C4-2B (cell line): ENCODE data around the gene RAPGEF4.

ENCODE experiments used
- H3K27ac ChIP-seq: fragments of 450-650 bp; 2 replicates; pipeline ENCODE4 v1.5.1; 2017
- CTCF ChIP-seq: fragments of 450-650 bp; conservative IDR thresholded peaks from 2 replicates; pipeline ENCODE4 v1.5.1; 2017; ENCODE audit warnings: mild to moderate bottlenecking
- ZFX ChIP-seq: fragments of 450-650 bp; IDR thresholded peaks from 2 replicates; pipeline ENCODE4 v1.6.1; 2017

RAPGEF4 gene

GRCh38 chr2:172995323-172996244, 259.9 kb downstream of the RAPGEF4 start:
- TF ChIP-seq ZFX (no peak), CTCF (peak; percentile 38)
- H3K27ac ChIP-seq, result no peak overlapping the region

- H3K27ac ChIP-seq, result no peak overlapping the region
Measured at GRCh38 chr2:172996387-172996961, 260.8 kb downstream of the RAPGEF4 start.

GRCh38 chr2:172997031-172997430, 261.4 kb downstream of the RAPGEF4 start:
- no peak overlapping the region for H3K27ac ChIP-seq
- no peak for TF ChIP-seq CTCF

More at GRCh38 chr2:172996387-172996961, 260.8 kb downstream of the RAPGEF4 start:
- no peak for TF ChIP-seq CTCF
- no peak for TF ChIP-seq ZFX

GRCh38 chr2:172998547-172999272, 263.1 kb downstream of the RAPGEF4 start:
- TF ChIP-seq CTCF (no peak), ZFX (no peak)

GRCh38 chr2:172999641-173000386, 264.2 kb downstream of the RAPGEF4 start:
- no peak for TF ChIP-seq CTCF
- TF ChIP-seq ZFX, result no peak
- H3K27ac ChIP-seq, result no peak overlapping the region

More at GRCh38 chr2:172998547-172999272, 263.1 kb downstream of the RAPGEF4 start:
- H3K27ac ChIP-seq, result no peak overlapping the region

GRCh38 chr2:173001664-173002604, 266.3 kb downstream of the RAPGEF4 start:
- TF ChIP-seq ZFX, result no peak
- no peak for TF ChIP-seq CTCF
- no peak overlapping the region for H3K27ac ChIP-seq
